ENCODE measurements around the gene PTGFRN.

PTGFRN gene

DNA sequence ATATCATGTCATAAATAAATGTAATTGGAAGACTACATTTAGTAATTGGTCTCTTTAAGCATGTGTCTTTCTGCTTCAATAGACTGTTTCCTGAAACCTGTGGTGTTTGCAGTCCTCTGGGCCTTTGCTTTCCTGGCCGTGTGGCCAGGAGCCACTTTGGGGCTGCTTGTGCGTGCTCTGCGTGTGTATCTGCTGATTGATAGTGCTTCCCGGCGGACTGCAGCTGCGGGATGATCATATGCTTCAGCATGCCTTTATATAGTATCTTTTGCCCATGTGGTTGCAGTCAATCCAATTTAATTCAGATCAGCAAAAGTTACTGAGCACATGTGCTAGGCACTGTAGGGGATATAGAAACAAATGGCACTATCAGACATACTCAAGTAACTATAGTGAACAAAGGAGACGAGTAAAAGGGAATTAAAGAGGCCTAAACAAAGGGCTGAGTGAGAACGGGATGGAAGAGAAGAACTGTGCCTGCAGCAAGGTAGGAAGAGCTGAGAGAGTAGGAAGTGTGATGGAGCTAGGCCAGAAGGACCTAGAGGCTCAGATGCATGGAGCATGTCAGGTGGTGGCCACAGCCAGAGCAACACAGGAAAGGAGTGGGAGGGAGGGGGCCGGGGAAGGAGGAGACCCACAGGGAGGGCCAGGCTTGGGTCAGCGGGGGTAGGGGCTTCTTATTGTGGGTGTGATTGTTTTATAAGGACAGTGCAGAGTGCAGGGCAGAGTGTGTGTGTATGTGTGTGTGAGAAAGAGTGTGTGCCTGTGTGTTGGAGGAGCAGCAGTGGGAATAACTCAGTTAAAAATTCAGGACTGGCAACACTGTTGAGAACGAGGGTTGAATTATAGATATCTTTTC is 123.2 kb downstream of the PTGFRN start:
- no peak for DNase-seq

DNA sequence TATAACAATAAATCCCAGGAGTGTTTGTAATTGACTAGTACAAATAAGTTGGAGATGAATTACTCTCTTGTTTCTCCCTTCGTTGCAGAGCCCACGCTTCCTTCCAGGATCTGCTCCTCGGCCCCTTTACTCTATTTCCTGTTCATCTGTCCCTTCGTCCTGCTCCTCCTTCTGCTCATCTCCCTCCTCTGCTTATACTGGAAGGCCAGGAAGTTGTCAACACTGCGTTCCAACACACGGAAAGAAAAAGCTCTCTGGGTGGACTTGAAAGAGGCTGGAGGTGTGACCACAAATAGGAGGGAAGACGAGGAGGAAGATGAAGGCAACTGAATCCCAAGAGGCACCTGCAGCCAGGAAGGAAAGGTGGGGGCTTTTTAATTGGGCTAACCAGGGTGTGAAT is 124.1 kb downstream of the PTGFRN start:
- DNase-seq = no peak

DNA sequence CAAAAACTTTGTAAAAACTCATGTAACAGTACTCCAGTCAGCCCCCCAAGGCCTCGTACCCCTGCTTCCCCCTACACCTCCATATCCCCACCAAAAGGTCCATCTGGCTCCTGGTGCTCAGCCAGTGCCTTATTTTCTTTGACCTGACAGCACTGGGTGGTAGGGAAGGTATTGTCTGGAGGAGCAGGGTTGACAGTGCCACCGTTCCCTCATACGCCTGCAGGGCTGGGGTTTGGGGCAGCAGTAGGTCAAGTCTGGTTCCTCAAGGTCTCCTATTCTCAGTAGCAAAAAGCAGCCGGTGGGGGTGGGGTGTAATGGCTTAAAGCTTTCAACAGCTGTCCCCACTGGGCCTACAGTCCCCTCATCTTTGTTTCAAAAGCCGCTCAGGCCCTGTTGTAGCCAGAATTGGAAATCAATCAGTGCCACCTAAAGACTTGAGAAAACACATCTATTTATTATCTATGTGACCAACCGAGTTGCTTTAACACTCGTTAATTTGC is 125.1 kb downstream of the PTGFRN start:
- DNase-seq = no peak

GRCh38 chr1:117036018-117036461 is 126.3 kb downstream of the PTGFRN start:
- DNase-seq = no peak

DNA sequence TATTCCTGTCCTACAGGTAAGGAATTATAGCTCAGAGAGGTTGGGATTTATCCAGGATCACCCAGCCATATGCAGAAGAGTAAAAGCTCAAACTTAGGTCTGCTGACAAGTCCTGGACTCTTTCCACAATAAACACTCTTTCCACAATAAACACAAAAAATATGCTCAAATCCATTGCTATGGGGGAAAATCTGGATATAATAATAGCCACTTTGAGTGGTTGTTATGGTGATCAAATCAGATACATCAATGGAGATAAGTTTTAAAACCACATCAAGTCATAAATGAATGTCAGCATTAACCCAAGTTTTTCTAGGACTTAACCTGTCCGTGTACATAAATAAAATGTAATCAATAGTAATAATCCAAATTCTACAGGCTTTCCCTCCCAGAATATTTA is 128.1 kb downstream of the PTGFRN start:
- no peak for DNase-seq

GRCh38 chr1:117038236-117038635 is 128.5 kb downstream of the PTGFRN start:
- no peak for DNase-seq
